ENCODE data around the gene TNFRSF13B.

Gene TNFRSF13B

DNA sequence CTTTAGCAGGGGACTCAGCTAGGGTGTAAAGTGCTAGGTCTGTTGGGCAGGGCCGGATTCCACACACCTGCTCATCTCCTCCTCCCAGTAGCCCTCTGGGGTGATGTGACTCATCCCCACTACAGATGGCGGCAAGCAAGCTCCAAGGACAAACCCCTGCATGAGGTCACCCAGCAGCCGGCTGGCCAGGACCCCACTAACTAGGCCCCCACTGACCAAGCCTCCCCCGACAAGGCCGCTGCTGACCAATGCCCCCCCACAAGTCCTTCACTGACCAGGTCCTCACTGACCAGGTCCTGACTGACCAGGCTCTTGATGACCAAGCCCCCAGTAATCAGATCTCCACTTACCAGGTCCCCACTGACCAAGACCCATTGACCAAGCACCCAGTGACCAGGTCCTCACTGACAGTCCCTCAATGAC lies 36.7 kb downstream of the TNFRSF13B start:
- no peak for DNase-seq

DNA sequence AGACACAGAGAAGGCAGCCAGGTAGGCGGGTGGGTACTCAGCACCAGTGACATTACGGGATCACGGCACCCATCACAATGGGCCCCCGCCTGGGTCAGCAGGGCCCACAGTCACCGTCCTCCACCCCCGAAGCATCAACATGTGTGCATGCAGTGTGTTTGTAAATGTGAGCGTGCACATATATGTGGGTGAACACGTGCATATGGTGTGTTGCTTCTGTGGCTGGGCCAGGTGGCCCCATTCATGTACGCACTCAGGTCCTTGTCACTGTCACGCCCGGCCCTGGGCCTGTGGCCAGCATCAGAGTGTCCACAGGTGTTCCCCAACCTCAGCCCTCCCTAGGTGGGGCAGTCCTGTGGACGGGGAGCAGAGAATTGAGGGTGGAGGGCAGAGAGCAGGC lies 37.1 kb downstream of the TNFRSF13B start:
- no peak for DNase-seq

DNA sequence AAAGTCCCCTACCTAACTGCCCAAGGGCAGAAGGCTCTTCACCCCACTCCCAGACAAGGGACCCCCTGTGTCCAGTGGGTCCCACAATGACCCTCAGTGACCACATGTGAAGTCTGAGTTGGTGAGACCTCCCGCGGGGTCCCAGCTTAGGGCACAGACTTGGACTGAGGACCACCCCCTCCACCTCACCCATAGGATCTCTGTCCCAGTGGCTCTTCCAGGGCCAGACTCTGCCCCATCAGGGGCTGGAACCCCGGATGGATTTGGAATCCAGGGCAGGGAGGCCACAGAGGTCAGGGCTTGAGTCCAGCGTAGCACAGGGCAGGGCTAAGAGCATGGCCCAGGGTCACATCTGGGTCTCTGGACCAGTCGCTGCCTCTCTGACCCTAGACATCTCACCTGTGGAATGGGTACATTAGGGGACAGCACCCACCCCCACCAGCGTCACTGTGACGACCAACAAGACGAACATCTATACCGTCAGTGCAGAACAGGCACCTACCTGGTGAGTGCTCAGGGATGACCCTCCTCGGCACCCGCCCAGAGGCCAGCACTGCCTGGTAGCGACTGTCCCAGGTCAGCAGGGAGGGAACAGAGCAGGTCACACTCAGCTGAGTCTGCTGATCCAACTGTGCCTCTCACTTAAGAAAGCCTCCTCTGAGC lies 37.7 kb downstream of the TNFRSF13B start:
- no peak for DNase-seq

DNA sequence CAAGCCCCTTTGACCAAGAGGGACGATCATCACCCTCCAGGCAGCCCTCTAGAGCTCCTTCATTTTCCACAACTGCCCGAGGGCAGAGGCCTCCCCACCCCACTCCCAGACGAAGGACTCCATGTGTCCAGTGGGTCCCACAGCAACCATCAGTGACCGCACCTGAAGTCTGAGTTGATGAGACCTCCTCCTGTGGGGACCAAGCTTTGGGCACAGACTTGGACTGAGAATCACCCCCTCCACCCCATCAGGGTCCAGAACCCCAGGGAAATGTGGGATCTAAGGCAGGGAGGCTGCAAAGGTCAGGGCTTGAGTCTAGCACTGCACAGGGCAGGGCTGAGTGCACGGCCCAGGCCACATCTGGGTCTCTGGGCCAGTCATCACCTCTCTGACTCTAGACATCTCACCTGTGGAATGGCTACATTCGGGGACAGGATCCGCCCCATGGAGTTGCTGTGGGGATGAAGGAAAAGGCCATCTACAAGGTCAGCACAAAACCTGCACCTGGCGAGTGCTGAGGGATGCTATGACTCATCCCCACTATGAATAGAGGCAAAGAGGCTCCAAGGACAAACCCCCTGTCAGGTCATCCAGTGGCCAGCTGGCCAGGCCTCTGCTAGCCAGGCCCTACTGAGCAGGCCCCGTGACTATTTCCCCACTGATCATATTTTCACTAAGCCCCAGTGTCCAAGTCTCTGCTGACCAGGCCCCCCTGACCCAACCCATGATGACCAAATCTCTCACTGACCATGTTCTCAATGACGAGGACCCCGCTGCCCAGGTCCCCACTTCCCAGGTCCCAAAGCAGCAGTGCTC lies 38.4 kb downstream of the TNFRSF13B start:
- no peak for DNase-seq

DNA sequence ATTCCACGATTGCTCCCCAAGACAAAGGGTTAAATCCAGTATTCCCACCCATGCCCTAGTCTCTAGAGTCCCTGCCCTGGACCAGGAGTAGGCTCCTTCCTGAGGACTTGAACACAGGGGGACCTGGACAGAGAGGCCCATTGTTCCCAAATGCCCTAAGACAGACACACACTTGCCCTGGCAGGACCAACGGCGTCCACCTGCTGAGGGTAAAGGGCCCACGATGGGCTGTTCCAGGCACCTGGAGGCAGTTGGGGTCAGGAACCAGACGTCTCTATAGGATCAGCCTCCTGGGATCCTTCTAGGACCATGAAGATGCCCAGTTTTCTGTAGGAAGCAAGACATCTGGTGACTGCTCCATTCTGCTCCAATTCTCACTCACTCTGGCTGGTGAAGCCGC lies 39.3 kb downstream of the TNFRSF13B start:
- DNase-seq = no peak

DNA sequence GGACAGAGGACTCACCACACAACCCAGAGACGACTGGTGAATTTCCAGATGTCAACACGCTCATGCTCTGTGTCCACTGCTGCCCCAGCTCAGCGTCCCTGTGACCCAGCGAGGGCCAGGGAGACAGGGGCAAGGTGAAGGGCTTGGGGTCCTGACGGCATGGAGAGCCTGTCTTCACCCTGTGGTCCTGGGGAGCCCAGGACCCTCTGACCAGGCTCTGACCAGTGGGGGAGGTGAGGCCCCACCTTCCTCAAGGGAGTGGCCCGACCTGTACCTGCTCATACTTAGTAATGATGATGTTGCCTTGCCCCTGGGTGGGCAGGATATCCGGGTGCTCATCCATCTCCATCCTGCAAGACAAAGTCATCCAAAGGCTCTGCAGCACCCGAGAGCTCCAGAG lies 39.8 kb downstream of the TNFRSF13B start:
- no peak for DNase-seq

DNA sequence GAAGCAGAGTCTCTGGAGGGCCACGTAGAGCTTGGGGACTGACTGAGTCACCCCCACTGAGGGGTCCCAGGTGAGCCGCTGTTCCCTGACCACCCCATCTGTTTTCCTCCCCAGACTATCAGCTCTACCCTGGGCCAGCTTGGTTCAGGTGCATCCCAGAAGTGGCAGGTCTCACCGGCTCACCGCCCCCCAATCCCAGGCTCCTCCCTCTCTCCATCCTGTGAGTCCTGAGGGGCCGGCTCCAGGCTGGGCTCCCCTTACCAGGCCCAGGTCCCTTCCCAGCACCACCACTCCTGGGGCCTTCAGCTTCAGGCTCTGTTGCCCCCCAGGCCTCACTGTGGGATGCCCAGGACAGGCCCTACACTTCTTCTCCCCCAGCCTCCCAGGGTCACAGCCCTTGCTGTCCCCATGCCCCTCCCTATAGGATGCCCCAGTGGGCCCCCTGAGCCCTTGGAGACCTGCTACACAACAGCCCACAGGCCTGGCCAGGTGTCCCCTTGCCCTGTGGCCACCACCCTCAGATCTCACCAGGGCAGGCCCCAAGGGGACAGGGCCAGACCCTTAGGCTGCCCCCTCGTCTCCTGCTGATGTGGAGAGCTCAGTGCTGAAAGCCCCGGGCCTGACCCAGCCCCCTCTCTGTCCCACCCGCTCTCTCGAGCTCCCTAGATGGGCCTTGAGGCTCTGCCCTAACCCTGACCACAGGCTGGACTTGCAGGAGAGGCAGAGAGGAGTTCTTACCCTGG lies 40.4 kb downstream of the TNFRSF13B start:
- DNase-seq = no peak

DNA sequence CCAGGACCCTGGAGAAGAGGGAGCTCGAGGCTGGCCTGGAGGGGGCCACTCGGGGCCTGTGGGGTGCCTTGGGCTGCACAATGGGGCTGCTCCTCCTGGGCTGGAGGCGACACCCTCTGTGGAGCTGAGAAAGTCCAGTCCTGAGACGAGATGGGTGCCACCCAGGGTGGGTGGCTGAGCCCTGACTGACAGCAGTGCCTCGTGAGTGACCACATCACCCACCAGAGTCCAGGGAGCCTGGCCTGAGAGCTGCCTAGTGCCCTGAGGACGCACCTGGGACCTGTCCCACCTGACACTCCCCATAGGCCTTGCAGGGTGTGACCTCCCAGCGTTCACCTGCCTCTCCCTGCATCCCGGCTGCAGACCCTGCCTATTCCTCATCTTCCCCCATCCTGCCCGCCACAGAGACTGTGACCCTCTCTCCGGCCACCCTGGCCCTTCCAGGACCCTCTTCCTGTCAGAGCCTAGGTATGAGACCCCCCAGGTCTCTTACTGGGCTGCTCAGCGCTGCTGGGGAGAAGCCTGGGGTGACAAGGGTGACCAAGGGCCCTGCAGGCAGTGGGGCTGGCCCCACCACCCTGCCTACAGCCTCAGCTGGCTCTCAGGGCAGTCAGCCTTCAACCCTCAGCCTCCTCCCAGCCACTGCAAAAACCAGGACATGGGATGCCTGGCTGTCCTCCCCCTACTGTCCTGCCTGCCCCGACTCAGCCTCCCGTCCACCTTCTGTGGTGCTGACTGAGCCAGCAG lies 41.2 kb downstream of the TNFRSF13B start:
- DNase-seq = no peak

DNA sequence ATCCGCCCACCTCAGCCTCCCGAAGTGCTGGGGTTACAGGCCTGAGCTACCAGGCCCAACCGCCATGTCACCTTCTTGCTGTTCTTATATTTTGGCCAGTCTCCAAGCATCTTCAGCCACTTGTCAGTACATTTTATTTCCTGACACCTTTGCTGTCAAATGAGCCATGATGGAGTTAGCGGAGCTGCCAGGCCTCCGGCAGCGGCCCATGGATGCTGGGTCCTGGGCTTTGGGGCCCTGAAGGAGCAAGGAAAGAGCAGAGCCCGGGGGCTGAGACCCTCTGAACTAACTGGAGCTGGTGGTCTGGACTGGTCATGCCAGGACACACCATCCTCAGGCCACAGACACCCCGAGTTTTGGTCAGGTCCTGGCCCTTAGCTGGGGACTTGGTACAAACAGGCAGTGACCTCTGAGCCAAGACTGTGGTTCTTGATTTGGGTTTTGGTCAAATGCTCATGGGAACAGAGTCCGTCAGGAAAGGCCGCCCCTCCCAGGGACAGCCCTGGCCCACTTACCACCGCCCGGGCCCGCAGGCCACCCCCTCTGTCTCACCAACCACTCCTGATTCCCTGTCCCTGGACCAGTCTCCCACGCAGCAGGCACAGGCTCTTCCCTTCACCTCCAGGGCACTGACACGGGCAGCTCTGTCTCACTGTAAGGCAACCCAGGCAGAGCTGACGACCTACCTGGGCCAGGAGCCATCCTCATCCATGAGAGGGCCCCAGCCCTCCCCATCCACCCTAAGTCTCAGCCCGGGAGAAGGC lies 42.0 kb downstream of the TNFRSF13B start:
- DNase-seq = no peak

DNA sequence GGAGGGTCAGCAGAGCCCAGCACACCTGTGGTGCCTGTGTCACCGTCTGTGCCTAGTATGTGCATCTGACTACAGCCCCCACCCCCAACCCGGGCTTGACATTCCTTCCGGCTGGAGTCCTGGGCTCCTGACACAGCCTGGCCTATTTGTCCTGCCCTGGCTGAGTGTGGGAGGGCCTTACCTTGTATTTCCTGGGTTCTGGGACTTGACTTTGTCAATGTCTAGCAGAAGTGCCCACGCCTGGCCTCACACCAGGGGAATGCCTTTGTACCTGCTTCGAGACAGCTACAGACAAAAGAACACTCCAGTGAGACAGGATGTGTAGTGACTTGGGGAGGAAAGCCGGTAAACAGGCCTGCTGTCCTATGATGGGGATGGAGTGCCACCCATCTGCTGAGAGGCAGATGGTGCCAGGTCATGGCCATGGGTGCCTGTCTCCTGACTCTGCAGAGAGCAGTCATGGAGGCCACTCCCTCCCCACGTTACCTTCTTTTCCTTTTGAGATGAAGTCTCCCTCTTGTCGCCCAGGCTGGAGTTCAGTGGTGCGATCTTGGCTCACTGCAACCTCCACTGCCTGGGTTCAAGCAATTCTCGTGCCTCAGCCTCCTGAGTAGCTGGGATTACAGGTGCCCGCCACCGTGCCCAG lies 42.8 kb downstream of the TNFRSF13B start:
- no peak for DNase-seq

DNA sequence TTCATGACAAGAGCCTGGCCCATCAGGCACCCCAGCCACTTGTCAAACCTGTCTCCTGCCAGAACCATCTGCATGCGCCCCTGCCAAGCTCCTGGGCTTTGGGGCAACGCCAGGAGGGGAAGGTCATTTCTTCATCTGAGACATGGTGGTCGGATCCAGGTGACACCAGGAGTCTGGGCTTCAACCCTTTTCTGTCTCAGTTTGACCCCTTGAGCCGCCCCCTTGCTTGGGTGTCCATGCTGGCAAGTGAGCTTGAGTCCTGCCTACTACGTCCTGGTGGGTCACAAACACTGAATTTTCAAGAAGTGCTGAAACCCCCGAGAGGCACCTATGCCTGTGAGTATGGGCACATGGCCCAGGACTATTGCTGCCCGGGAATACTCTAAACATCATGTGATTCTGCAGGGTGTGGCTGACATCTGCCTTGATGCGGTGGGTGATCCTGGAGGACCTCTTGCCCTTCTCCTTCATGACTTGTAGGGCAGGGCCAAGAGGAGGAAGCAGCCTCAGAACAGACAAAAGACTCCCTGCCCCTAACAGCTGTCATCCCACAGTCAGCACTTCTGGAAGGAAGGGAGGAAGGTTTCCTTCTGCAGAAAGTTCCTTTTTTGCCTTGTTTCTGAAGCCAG lies 43.4 kb downstream of the TNFRSF13B start:
- DNase-seq = no peak

DNA sequence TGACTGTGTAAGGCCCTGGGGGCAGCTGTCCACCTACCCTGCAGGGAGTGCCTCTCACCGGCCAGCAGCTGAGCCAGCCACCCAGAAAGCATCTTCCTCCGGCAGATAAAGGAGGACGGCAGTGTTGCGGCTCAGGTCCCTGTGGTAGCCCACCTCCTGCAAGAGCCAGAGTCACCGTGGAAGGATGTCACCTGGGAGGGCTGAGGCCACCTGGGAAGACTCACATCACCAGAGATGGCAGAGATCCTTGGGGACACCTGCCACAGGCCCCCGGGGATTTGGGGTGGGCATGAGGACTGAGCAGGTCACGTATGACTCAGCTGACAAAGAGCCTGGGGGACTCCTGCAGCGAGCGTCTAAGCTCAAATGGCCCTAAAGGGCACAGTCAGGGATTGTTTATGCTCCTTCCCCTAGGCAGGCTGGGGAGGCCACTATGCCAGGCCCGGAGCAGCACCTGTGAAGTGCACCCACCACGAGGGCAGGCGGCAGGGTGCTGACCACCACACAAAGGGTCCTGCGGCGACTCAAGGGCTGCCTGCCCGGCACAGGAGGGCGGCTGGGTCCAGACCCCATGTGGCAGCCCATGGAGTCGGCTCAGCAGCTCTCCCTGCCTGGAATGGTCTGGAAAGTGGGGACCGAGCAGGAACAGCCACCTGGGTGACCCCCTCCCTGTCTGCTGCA lies 44.1 kb downstream of the TNFRSF13B start:
- no peak for DNase-seq

DNA sequence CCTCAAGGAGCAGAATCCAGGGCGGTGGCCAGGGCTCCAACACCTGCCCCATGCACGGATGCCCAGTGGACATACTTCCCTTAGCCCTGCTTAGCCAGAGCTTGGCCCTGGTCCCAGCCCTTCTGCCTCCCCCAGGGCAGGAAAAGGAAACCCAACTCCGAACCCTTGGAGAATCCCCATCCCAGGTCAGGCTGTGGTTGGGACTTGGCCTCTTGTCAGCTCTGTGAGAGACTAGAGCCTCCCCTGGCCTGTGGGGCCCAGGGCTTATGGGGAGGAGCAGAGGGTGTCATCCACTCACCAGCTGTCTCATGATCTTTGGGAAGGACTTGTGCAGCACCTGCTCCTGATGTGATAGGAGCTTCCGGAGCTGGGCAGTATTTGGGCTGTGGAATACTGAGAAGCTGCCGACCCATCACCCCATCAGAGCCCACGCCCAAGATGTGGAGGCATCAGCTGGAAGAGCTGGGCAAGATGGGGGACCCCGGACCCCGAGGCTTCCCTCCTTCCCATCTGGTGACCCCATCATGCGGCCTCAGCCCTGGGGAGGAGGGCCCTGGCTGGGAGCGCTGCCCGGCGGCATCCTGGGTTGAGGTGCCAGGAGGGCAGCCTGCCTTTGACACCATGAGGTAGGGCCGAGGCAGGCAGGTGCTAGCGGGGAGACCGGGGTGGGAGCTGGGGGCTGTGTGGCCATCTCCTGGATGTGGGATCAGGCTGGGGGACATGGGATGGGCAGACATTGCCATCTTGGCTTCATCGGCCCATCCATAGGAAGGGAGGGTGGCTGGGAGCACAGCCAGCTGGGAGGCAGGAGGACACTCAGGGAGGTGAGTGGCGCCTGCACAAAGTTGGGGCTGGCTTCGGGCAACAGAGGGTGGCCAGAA lies 45.1 kb downstream of the TNFRSF13B start:
- DNase-seq = no peak

DNA sequence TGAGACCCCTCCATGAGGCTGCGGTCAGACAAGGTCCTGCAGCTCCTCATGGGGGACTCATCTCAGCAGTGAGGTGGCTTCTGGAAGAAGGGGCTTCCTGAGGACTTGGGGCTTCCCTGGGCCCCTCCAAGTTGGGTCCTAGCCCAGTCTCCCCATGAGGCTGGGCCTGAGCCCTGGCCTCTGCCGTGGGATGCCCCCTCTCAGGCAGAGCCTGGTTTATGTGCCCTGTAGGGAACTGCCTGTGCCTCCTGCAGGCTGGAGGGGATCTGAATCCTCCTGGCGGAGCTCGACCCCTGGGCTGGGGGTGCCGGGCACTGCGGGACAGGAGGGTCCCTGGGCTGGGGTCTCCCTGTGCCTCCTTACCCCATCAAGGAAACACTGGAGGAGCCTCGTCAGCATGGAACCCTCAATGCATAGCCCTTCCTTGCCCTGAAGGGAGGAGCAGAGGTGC lies 45.8 kb downstream of the TNFRSF13B start:
- DNase-seq = no peak

DNA sequence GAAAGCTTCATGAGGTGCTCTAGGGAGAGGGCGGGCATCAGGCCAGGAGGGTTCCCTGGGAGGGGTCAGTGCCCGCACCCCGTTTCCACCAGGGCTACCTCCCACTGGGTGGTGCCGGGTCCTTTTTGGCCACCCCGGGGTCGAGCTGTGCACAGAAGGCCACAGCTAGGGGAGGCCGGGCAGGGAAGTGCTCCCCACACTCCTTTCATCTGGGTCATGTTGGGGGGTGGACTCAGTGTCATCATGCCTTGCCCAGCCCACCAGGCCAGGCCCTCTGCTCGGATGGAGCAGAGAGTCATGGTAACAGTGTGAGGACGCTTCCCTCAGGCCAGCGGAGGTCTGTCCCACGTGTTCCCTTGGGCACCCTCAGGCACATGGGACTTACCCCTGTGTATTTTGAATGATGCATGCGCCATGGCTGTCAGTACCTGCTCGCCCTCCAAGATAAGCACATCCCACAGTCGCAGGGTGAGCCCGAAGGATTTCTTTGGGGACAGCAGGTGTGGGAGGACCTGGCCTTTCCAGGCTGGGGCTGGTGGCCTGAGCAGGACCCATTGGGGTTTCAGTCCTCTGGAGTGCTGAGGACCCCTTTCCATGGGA lies 46.4 kb downstream of the TNFRSF13B start:
- DNase-seq = no peak

DNA sequence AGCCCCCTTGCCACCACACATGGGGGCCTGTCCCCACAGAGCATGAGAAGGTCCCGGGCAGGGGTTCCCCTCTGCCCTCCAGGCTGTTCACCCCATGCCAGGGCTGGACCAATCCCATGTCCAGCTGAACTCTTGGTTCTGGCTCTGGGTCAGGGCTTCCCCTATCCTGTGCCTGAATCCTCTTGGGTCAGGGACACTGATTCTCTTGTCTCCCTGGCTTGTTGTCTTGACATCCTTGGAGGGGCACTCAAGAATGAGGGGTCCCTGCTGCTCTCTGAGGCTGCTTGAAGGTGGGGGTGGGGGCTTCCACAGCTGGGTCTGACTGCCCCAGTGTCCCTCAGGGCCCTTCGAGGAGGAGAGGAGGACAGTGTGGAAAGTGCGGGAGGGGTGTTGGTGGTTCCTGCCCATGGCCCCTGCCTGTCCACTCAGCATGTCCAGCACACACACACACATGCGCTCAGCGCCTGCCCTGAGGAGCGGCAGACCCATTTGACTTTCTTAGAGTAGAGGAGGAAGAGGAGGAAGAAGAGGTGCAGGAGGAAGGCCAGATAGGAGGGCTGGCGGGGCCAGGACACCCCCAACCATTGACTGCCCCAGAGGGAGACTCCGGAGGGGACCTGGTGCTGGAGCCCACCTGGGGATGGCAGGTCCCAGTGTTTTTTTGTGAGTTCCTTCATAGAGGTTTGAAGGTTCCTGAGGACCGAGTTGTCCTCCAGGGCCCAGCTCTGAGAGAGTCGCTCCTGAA lies 47.0 kb downstream of the TNFRSF13B start:
- no peak for DNase-seq

DNA sequence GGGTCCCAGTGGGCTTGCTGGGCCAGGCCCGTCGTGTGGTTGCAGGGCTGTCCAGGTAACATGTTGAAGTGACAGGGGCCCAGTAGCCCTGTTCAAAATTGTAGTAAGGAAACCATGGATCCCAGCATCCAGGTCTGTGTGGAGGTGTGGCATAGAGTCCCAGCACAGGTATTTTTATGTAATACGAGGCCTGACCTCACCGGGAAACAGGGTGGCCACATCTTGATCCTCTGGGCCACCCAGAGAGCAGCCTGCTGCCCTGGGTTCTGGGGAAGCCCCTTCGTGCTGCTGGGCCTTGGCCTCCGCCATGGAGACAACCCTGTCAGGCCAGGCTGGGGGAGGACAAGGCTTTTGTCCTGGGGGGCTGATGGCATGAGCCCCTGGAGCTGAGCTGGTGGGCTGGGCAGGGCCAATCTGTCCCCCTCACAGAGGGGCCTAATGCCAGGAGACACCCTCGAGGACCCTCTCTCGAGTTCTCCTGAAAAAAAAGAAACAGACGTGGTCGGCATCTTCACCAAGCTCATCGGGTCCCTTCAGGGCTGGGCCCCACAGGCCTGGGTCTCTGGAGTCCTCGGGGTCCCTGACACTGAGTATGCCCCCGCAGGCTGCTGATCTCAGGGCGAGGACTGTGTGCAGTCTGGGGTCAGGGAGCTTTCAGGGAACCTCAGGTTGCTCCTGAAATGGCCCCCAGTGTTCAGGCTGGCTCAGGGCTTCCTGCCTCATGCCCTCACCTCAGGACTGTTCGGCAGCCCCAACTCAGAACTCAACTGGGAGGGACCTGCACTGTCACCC lies 47.8 kb downstream of the TNFRSF13B start:
- no peak for DNase-seq

Measured in inflammatory macrophage treated with lipopolysaccharide for 1 hour (primary cell).